Cerebellar nuclear complex (tissue), 1 donor: ENCODE results near the gene ANGPTL7.

Experiments used
- DNase-seq, 2 experiments: peaks; one replicate each; lab custom pipeline; 2025; lab: John Stamatoyannopoulos, UW

ANGPTL7 gene

DNA sequence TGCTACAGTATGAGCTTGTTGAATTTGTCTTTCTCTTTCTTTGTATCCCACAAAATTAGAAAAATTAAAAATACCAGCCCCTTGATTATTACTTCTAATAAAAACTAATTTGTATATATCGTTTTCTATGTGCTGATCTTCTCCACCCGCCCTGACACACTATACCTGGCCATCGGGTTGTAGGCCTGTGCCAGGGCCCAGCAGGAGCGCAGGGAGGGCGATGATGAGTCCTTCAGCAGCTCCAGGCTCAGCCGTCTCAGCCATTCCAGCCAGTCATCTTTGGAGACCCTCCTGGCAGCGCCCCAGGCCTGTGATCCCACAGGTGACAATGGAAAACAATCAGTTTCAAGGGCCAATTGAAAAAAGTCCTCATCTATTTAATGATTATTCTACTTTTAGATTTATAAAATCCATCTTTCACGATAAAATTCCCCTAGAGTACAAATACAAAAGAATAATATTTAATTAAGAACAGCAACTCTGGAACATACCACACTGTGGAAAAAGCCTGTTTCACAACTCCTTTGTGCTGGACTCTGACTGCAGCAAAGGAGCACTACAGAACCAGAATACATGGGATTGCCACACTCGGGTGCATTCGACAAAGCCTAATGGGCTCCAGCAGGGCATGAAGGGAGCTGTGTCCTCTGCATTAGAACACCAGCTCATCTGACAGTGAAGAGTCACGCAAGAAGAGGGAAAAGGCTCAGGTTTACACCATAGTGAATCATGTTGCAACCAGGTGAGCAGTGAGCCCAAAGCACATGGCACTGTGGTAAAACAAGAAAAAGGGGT lies 15.4 kb downstream of the ANGPTL7 start:
- DNase-seq = peak in 1 of 2 experiments; percentile 30

DNA sequence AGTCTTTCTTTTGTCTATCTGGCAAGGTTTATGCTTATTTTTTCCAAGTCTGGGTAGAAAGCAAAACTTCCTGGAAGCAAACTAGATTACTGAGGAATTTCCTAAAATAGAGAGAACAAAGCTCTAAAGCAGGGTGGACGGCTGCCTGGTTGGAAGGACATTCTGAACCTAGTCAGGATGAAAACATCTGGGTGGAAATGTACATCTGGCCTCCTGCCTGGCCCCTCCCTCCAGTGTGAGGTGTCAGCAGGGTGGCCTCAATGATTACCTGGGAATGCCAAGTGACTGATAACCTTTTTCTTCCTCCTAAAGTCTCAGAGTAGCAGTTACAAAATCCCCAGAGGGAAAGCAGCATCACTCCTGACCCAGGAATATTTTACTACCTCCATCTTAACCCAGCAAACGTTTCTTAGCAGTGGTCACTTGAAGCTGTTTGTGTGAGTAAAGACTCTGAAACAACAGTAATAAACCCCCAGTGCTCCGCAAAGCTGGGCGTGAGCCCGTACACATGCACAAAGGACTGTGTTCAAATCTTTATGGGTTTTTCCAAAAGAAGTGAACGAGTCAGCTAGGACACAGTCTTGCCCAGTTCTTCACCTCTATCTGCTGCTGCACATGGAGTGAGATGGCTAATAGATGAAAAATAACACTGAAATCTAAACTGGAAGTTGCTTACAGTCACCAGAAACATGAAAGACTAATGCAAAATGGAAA lies 18.9 kb downstream of the ANGPTL7 start:
- no peak for DNase-seq

DNA sequence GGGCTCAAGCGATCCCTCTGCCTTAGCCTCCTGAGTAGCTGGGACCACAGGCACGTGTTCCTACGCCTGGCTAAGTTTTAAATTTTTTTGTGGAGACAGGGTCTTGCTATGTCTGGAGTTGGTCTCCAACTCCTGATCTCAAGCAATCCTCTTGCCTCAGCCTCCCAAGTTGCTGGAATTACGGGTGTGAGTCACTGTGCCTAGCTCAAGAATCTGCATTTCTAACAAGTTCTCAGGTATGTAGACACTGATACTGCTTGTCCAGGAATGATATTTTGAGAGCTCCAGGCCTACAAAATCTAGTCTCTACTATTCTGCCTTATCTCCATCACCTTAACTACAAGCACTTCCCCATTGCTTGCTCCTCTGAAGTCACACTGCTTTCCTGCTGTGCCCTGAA lies 22.3 kb downstream of the ANGPTL7 start:
- DNase-seq = no peak

DNA sequence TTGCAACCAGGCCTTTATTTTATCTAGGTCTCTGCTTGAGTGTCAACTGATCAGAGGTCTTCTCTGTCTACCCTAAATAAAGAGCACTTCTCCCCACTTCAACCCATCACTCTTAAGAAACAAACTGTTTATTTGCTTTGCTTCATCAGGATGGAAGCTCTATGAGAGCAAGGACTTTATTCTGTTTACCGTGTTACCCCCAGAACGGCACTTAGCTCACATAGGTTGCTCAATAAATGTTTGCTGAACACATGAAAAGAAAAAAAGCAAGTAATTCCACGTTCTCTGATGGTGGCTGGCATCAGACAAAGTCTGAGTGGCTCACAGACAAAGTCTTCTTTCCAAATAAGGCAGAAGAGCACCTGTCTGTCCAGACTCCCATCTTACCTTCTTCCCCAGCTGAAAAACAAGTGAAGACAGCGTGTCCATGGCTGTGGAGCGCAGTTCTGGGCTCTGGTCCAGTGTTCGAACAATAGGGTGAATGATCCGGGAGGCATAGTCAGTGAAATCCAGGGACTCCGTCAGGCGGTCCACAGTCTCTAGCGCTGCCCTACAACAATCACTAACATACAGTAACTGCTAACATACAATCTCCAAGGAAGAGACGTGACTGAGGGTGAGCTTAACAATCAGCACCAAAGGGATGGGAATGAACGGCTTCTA lies 22.9 kb downstream of the ANGPTL7 start:
- no peak for DNase-seq

DNA sequence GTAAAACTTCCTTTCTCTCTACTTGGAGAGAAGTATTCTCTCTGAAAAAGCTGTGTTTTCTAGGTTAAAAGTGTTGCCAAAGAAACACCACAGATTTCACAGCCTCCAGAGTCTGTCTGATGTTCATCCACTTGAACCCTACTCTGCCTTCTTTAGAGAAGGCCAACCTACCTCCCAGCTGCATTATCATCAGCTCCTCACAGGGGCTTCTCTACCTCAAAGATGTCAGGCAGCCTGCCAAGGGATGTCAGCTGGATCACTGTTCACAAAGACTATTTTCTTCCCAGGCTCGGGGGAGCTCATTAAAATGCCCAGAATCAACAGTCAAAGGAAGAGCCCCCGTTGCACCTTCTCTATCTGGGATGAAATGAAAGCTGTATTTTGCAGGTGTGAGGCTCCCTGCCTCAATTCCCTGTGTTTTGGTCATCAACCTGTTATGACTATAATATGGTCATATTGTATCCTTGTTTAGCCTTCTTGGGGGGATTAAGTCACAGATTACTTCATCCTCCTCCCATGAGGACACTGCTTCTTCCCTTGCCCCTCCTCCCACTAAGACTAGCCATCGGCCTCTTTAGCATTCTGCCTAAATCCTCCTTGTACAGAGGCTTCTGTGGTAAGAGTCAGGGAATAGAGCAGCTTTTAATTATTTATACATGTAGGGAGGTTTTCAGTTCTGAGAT lies 25.7 kb downstream of the ANGPTL7 start:
- no peak for DNase-seq

DNA sequence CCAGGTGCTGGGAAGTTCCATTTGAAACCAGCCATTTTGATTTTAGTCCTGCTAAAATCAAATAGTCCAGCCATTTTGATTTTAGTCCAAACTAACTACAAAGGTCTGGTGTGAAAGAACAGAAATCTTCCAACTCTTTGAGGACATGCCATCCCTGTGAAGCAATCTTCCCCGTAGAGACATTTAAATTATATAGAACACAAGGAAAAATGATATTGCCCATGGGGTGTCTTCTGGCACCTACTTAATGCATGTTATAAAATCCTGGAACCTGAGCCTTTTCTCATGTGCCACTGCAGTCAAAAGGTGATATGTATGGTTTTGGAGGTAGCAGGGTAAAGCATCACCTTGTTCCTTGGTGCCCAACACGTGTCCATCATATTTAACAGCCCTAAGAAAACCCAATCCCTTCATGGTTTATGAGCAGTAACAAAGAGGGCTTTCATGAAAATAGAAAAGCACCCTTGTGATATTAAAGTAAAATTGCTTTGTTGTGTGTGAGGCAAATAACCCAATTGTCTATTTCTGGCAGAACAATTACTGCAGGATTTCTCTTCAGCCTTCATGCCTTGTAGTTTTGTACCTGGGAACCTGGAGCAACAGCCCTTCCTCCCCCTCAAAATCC lies 26.3 kb downstream of the ANGPTL7 start:
- DNase-seq = no peak

DNA sequence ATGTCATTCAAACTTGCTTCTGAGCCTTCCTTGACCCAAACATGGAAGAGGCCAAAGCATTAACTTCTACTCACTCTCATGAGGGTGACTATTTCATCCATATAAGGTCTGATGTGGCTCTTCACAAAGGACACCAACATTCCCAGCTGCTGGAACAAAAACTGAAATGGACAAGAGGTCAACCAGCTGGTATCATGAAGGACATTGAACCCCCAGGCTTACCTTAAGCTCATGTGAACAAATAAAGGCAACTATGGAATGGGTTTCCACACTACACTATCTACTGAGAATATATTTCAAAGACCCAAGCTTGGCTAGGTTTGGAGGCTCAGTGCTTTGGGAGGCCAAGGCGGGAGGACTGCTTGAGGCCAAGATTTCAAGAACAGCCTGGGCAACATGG lies 26.9 kb downstream of the ANGPTL7 start:
- DNase-seq = no peak

- DNase-seq = no peak
Observed at GRCh38 chr1:11227106-11228077, 38.2 kb downstream of the ANGPTL7 start.

DNA sequence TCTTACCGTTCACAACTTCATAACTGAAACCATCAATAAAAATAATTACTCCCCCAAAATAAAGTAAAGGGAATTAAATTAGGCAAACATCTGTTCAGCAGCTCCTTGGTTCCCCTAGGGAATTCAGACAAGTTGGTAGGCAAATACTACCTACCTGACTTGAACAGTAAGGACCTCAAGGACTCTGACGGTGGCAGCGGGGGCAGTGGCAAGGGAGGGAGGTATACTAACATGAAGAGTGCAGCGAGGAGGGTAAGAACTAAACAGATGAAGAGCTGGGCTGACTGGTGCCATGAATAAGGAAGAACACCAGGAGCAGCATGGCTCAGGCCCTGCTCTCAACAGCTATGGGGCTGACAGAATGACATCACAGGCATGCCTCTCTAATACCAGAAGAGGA lies 40.0 kb downstream of the ANGPTL7 start:
- DNase-seq = no peak

GRCh38 chr1:11233208-11233607 lies 44.1 kb downstream of the ANGPTL7 start:
- no peak for DNase-seq

DNA sequence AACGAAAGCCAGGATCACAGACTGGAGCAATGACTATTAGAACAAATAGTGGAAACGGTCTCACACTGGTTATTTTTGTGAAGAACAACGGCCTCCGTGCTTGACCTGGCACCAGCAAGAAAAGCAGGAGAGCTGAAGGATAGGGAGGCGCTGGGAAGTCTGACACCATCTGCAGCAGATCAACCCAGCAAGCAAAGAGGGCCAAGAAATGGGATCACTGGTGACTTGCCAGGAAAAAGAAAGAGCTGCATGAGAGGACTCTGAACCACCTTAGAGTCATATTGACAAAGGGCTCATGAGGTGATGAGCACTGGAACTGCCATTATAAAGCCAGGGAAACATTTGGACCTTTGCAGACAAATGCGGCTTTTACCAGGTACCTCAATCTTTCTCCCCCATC lies 48.2 kb downstream of the ANGPTL7 start:
- DNase-seq = peak in 1 of 2 experiments; percentile 29

- DNase-seq = peak in 1 of 2 experiments; percentile 26
Observed at GRCh38 chr1:11238311-11238710, 49.2 kb downstream of the ANGPTL7 start.

- DNase-seq = no peak
Observed at GRCh38 chr1:11245248-11245647, 56.1 kb downstream of the ANGPTL7 start.
